ENCODE data around the gene KRTAP13-2. TPM values are rescaled to one million over a fixed set of nuclear protein-coding genes. Genes with fewer than 3 reads are reported as not detected.

The KRTAP13-2 gene, protein sequence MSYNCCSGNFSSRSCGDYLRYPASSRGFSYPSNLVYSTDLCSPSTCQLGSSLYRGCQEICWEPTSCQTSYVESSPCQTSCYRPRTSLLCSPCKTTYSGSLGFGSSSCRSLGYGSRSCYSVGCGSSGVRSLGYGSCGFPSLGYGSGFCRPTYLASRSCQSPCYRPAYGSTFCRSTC
- not detected for total RNA-seq

DNA sequence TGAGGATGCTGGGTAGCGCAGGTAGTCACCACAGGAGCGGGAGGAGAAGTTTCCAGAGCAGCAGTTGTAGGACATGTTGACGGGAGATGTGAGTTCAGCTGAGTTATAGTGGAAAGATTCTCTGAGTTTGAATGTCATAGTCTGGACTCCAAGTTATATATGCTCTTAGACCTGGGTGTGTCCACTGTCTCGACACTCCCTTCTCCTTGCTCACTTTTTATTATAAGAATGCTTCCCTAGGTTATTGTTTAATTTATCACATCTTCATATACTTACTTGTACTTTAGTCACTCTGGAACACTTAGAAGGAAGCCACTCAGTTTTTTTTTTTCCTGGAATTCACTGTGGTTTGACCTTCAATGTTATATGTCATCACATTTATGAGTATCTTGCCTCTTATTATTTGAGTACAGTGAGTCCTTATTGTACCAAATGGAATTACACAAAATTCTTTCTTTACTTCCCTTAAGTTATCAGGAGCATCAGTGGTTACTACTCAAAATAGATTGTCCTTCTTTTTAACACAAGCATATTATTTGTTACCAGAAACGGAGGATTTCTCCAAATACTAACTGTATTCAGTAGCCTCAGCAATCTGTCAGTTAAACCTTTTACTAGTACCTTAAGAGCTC is at the start of gene KRTAP13-2:
Gene KRTAP13-2, minus strand, starts transcription at position 133 of the 632 bp plus-strand sequence. Its CDS starts 58 bp downstream, at position 75.
- no peak for DNase-seq (ENCODE audit: low spot score)

DNA sequence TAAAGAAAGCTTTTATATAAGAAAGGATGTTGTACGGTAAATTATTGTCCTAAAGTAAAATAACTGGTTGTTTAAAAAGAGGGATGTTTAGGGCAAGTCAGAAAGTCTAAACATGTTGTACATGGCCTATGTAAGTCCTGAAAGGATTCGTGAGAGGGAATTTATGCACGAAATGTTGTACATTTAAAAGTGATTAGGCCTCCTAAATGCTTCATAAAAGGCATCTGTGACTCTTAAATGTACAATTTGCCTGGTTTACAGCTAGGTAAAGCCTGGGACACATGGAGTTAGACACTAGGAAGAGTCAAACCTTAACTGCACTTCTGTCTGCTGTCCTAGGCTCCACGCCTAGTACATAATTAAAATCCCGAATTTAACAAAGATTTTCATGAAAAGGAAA is 43.9 kb upstream of the KRTAP13-2 start:
- DNase-seq (ENCODE audit: low spot score), result no peak

DNA sequence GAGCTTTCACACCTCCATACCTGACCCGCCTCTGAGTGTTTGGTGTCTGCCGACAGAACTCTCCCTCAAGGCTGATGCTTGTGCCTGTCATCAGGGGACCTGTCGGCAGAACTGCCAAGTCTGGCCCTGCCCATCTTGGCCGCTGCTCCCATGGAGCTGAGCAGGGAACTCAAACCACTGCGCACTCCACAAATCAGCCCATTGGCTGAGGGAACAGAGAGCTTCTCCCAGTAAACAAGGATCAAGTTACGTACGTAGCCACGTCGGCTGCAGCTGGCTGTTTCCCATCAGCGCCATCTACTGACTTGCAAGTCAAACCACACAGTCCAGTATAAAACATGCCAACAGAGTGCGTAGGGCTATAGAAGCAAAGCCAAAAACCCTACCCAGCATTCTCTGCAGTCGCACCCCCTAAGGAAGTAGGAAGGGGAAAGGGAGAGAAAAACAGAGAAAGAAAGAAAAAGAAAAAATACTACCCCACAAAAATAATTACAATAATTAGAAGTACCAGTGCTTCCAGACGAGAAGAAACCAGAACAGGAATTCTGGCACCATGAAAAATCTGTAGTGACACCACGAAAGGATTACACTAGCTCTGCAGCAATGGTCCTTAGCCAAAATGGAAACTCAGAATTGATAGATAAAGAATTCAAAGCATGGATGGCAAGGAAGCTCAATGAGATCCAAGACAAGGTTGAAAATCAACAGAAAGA is 36.9 kb upstream of the KRTAP13-2 start:
- no peak for DNase-seq (ENCODE audit: low spot score)

DNA sequence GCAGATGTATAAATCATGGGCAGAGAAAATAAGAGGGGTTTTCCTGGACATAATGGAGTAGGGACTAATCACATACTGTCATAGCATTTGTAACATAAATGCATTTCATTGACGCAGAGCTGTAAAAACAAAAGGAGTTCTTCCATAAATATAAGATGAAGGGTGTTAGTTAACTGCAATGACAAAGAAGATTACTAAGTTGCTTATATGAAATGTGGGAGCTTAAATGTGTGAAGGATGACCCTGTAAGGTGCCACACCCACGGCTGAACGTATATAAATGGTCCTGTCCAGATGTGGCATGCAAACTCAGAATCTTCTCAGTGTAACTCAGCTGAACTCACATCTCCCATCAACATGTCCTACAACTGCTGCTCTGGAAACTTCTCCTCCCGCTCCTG is 23.7 kb upstream of the KRTAP13-2 start, which contains the start of gene KRTAP13-1:
Gene KRTAP13-1, plus strand, starts transcription at position 301 of the 400 bp plus-strand sequence. Its CDS starts 56 bp downstream, at position 357.
- DNase-seq (ENCODE audit: low spot score), result no peak

DNA sequence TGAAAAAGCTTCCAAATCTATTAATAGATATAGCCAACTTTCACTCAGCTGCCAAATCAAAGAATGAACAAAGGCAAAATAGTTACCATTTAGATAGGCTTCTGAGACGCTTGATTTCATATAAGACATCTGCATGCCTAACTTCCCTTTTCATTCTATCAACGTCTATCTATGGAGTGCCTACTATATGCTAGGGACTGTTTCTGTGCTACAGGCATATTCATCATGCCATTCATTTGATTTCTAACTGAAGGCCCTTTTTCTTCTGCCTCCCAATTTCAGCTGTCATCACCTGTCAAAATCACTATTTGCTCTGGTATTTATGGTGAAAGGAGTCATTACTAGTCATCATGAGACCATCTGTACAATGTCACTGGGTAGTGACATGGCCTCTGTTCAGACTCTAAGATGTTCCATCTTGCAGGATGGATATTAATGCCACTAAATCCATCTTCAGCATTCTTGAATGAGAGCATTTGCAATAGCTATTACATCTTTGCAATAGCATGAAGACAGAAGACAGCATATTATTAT is 19.5 kb upstream of the KRTAP13-2 start:
- DNase-seq (ENCODE audit: low spot score), result no peak

DNA sequence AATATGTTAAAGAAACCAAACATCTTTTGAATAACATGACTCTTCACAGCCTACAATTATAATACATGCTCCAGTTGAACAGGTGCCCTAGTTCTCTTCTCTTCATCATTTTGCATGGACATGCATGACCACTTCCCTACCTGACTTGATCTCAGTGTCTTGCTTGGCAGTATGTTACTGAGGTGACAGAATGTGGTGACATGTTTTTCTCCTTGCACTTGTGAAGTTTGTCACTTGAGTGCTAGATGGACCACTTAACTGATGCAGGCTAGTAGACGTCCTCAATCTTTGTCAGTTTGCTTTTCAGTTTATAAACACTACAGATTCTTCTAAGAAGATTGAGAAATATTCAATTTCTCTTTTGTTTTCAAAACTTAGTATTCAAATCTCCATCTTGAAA is 10.1 kb upstream of the KRTAP13-2 start:
- DNase-seq (ENCODE audit: low spot score), result no peak

DNA sequence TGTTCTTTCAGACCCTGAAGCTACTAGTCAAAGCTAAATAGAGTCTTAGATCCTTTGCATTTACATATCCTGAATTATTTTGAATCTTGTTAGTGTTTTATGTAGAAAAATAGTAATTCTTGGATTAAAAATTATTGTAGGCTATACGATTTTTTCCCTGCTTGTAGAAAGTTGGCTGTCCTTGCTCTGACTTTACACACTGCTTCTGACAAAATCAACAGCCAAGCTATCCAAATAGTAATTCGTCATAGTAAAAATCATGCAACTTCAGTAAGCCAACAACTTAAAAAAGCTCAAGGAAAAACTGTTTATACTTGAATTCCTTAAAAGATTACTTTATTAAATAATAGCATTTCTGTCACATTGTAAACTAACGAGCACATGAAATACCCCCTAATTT is 16.2 kb downstream of the KRTAP13-2 start:
- DNase-seq (ENCODE audit: low spot score), result no peak

DNA sequence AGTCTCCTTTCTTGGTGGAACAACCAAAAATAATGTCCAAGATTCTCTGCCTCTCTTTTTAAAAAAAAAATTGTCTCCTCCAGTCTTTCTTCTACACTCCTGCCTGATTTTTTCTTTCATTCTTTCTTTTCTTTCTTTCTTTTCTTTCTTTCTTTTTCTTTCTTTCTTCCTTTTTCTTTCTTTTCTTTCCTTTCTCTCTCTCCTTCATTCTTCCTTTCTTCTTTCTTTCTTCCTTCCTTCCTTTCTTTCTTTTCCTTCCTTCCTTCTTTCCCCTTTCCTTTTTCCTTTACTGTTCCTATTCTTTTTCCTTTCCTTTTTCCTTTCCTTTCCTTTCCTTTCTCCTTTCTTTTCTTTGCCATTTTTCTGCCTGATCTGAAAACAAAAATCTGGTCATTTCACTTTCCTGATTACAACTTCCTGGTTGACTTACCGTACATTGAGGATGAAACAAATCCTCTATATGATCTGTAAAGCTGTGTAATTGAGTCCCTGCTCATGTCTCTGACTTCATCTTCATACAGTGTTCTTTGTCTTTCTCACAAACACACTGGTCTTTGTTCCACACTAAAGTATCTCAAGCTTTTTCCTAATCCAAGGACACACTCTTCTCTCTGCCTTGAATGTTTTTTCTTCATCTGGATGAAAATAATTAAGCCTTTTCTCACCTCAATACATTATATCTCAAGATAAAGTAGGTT is 17.6 kb downstream of the KRTAP13-2 start:
- DNase-seq (ENCODE audit: low spot score), result no peak

DNA sequence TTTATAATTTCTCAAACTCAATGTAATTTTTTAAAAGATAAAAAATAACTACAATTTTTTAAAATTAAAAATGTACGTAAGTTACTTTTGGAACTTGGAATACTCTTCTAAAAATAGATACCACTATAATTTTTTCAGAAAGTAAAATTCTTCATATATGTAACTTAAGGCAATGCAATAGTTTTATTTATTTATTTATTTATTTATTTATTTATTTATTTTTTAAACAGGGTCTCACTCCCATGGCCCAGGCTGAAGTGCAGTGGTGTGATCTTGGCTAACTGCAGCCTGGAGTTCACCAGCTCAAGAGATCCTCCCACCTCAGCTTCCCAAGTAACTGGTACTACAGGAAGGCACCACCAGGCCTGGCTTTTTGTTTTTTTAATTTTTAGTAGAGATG is 20.5 kb downstream of the KRTAP13-2 start:
- DNase-seq (ENCODE audit: low spot score), result no peak

DNA sequence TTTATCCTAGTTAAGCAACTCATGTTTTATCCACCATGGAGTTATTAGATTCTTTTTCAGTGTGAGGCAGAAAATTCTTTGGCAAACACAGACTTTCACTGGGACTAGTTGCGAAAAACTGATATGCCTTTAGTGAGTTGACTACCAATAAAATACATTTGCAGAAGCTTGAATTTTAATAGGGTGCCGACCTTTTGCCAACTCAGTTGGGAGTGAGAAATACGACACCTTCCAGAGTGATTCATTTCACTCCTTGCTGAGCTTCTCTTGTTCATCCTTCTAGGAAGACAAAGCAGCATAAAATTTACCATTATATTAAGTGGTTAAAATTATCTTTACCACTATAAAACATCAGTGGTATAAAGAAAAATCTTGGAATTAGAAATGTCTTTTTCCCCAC is 22.5 kb downstream of the KRTAP13-2 start:
- no peak for DNase-seq (ENCODE audit: low spot score)

DNA sequence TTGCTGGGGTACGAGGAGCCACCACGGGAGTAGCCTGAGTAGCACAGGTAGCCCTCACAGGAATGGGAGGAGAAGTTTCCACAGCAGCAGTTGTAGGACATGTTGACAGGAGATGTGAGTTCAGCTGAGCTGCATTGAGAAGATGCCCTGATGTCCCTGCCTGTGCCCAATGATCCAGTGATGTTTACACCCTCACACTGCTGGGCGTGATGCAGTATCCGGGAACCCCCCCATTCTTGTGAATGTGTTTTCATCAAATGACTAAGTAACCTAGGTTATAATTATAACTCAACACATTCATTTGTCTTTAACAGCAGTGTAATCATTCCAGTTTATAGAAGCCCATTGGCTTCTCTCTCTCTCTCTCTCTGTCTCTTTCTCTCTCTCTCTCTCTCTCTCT is 23.6 kb downstream of the KRTAP13-2 start, which contains the start of gene KRTAP23-1:
Gene KRTAP23-1, minus strand, starts transcription at position 101 of the 400 bp plus-strand sequence. Its CDS starts 0 bp downstream, at position 101.
- DNase-seq (ENCODE audit: low spot score), result no peak

DNA sequence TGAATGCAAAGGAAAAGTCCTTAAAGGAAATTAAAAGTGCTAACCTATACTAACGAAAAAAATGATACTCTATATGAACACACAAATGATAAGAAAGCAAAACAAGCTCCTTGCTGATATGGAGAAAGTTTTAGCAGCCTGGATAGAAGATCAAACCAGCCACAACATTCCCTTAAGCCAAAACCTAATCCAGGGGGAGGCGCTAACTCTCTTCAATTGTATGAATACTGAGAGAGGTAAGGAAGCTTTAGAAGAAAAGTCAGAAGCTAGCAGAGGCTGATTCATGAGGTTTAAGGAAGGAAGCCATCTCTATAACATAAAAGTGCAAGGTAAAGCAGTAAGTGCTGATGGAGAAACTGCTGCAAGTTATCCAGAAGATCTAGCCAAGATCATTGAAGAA is 27.1 kb downstream of the KRTAP13-2 start:
- no peak for DNase-seq (ENCODE audit: low spot score)

DNA sequence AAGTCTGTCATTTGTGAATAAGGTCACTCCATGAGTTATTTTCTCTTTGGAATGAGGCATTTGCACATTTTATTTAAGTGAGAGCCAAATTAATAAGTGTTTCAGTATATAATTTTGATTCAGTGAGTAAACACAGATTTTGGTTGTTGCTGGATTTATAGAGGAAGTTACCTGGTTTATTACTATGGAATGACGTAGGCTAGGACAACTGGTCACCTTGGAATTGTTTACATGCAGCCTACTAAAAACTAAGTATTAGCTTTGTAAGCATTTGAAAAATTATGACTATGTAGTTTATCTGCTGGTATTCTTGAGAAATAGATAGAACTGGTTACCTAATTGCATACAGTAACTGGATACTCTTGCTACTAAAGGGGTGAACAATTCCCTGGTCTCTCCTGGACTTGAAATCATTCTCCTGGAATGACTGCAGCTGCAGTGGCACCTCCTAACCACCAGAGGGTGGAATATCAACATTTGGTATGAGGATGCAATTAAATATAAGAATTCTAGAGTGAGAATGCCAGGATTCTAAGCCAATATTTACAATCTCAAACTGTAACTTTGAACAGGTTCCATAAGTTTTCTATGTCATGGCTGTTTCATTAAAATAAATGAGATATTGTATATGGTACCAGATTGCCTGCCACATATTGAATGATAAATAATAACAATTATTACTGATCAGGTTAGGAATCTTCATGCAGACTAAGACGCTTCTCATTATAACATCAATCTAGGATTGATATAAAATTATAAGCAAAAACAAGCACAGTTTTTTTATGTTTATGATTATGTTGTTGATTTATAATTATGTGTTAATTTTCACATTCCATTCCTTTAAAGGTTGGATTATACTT is 31.1 kb downstream of the KRTAP13-2 start:
- DNase-seq (ENCODE audit: low spot score), result no peak

DNA sequence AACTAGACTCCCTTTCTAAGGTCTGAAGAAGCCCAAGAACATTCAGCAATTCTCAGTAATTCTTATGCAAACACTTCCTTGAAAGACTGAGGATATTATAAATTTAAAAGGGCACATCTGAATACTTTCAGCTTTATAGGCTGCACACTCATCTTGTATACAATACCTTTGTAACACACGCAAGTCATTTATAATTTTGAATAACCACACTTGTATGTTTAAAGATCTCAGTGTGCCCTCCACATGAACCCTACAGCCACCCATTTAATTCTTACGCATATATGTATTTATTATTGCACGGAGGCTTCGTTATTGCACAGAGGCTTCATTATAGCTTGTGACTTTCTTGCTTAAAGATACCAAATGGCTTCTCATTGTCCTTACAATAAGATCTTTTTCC is 33.4 kb downstream of the KRTAP13-2 start:
- no peak for DNase-seq (ENCODE audit: low spot score)

DNA sequence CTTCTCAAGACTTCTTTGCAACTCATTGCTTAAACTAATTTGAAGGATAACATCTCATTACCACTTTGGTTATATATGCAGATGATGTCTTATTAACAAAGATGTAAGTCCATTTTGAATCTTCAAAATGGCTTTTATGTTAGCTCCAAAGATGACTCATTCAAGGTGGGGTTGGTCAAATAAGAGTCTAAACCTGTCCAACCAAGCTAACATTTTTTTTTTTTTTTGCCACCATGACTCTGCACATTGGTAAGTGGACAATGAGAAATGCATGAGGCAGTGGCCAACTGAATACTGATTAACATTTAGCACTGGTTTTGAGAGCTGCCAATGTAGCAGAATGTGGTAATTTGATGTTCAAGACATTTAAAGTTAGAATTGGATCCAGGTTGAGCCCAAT is 34.3 kb downstream of the KRTAP13-2 start:
- DNase-seq (ENCODE audit: low spot score), result no peak

DNA sequence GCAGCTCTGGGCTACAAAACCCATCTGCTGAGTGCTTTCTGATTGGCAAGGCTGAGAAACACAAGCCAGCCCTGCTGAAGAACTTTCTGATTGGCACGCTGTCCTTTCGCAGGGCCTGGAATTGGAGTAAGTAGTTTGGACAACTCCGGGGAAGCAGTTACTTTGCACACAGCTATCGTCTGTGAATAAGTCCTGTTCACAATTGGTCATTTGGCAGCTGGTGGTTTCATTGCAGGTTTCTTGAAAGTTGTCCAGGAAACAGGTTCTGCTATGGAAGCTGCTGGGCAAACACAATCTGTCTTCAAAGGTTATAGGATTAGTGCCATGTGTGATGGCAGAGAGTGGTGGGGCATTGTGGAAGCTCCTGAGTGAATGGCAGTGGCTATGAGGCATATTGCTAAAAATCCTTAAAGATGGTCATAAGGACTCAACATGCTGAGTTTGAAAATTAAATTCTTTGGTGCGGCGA is 34.8 kb downstream of the KRTAP13-2 start, which contains the start of gene KRTAP27-1:
Gene KRTAP27-1, minus strand, starts transcription at position 419 of the 469 bp plus-strand sequence. Its CDS starts 26 bp downstream, at position 393.
- DNase-seq (ENCODE audit: low spot score), result no peak

DNA sequence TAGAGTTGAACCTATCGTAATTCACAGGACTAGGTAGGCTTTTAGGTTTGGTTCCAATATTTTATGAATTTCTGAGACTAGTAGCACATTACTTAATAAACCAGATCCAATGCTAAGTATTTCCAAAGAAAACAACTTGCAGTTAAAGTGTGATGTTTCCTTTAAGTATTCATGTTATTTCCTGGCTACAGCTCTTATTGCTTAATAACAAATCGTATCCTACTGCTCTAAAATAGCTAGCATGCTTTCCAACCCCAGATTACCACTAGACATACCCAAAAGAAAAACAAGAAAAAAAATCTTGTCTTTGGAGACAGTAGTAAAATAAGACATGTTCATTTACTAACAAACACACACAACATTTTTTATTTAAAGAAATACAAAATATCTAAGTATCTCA is 35.5 kb downstream of the KRTAP13-2 start:
- no peak for DNase-seq (ENCODE audit: low spot score)

DNA sequence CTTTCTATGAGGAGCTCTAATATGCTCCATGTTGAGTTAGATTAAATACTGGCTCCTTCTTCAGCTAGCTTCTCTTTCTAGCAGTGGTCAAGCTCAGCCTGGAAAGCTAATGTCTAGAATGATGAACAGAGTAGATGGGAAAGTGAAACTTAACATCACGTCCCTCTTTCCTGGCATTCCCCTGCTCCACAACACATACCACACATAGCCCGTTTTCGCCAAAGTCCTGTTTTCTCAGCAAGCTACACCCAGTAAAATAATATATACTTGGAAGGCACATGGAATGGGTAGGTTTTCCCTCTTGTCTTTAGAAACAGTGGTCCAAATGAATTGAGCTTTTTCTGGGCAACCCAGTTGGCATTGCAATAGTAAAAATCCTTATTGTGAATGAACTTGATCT is 38.3 kb downstream of the KRTAP13-2 start:
- DNase-seq (ENCODE audit: low spot score), result no peak

DNA sequence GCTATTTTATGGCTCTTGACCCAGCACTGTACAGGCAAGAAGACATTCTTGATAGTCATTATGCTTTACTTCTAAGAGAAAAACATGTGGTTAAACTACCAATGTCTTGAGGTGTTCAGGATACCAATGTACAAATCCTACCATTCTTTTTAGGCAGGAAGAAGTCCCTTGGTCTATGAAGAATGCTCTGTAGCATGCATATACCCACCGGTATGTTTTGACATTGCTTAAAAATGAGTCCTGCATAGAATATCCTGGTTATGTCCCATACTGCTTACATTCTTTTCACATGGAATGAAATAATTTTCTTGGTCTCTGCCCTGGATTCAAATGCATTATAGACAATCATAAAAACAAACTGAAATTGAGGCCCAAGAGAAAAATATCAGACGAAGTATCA is 39.4 kb downstream of the KRTAP13-2 start:
- DNase-seq (ENCODE audit: low spot score), result no peak

DNA sequence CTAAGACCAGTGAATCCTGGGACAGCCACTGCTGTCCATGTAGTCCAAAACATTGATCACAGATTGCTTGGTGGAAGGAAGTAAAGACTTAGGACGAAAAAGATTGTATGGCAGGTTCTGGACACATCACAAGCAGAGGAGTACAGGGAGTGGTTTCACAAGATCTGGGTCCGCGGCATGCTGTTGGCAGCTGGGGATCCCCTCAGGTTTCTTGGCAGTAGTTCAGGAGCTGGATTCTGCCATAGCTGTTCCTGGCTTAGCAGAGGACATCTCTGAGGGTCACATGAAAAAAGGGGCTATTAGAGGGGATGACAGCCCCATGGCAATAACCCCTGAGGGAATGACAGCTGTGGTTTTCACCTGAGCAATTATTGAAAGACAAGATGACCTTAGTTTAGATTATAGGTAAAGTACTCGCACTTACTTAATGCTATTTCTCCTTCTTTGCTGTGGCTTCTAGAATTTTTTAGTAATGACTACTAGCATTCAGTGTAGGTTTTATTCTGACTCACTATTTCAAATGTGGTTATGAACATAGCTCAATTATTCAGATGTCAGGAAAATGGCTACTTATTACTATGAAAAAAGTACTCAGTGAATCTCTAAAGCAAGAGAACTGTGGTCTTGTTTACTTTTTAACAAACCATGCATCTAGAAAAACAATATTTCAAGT is 42.7 kb downstream of the KRTAP13-2 start:
- DNase-seq (ENCODE audit: low spot score), result no peak

Data from ureter (tissue), 1 donor.